Stimulated activated effector memory CD8-positive, alpha-beta T cell treated with anti-CD3 and anti-CD28 coated beads, Interleukin-12 subunit alpha, Interleukin-12 subunit beta, amount 100 ng/mL, for 72 hours (primary cell): ENCODE data around the gene CHRNA10.
A peak's percentile ranks its signal among the peaks of the same experiment; 100 is the strongest.

ENCODE experiments used
- ATAC-seq: fragments of 150-1000 bp; cut with Tn5 transposase; 2 replicates; pipeline ENCODE4 v1.10.0; 2021
- DNase-seq, 2 donors: peaks; one replicate each; pipeline ENCODE4 v3.0.0; 2021 to 2022; ENCODE audit warnings: low spot score in 2 of 2
- H3K27ac Mint-ChIP-seq: one replicate; pipeline ENCODE4 v1.8.0; 2022; ENCODE audit warnings: mild to moderate bottlenecking, mixed read lengths
- H3K36me3 Mint-ChIP-seq: one replicate; pipeline ENCODE4 v1.8.0; 2022; ENCODE audit warnings: mild to moderate bottlenecking, mixed read lengths
- H3K4me1 Mint-ChIP-seq: one replicate; pipeline ENCODE4 v1.8.0; 2022; ENCODE audit warnings: mixed read lengths
- H3K4me3 Mint-ChIP-seq: one replicate; pipeline ENCODE4 v1.8.0; 2022; ENCODE audit warnings: mild to moderate bottlenecking, mixed read lengths
- H3K9me3 Mint-ChIP-seq: one replicate; pipeline ENCODE4 v1.8.0; 2022; ENCODE audit warnings: mixed read lengths

CHRNA10 gene

DNA sequence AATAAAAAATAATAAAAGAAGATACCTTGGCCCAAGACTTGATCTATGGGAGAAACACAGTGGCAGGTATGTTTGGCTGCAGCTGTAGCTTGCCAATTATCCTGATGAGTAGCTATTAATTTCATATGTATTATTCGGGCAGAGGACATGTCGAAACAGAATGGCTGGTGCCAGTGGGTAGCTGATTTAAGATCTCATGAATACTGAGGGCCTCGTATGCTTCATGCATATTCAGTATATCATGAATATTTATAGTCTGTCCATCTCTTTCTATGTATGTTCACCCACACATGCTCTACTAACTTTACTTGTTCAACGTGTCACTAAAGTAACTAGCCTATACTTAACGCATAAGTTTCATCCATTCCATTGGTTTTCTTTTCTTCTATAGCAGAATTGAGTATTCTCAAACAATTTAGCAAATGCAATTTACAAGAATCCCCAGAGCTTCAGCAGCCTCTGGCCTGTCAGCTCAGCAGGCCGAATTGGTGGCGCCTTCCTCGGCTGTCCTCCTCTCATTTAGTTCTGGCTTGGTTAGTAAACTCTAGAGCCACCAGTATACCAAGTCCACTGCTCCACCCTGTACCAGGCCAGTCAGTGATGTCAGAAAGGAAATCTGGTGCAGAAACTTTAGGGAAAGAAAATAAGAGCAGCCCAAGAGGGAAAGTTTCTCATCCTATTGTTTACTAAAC lies 47.3 kb downstream of the CHRNA10 start:
- H3K9me3 Mint-ChIP-seq: no peaks in the 10 kb centered on the region
- H3K4me3 Mint-ChIP-seq: no peak overlapping the region
- peaks cover 7% of the 10 kb centered on the region for H3K4me1 Mint-ChIP-seq
- H3K36me3 Mint-ChIP-seq: no peaks in the 10 kb centered on the region
- DNase-seq (no peak), ATAC-seq (no peak)
- H3K27ac Mint-ChIP-seq: no peak overlapping the region

DNA sequence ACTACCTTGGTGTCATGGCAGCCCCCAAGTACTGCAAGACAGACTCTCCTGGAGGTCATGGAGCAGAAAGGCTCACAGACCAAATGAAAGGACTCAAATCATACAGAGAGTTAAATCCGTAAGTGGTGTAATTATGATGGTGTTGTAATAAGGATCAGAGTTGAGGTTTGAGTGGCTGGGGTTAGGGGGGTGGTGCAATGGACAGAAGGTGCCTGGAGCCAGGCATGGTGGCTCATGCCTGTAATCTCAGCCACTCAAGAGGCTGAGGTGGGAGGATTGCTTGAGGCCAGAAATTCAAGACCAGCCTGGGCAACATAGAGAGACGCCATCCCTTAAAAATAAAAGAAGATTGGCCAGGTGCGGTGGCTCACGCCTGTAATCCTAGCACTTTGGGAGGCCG lies 48.1 kb downstream of the CHRNA10 start:
- Mint-ChIP-seq H3K9me3 (no peaks in the 10 kb centered on the region), H3K36me3 (no peaks in the 10 kb centered on the region), H3K4me3 (no peak overlapping the region), H3K27ac (no peak overlapping the region), H3K4me1 (peaks cover 7% of the 10 kb centered on the region)
- ATAC-seq (no peak), DNase-seq (no peak)

DNA sequence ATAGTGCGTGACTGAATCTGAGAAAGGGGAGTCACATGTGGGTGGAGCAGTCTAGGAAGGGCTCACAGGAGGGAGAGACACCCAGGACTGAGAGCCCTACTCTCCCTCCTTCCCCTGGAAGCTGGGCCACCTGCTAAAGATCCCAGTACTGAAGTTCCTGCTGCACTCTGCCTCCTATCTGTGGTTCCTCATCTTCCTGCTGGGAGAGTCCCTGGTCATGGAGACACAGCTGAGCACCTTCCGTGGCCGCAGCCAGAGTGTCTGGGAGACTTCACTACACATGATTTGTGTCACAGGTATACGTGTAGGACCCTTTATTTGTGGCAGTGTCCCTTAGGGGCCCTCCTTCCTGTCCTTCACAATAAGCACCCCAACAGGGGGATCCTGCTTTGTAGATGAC lies 48.7 kb downstream of the CHRNA10 start:
- no peaks in the 10 kb centered on the region for H3K9me3 Mint-ChIP-seq
- DNase-seq (no peak), ATAC-seq (no peak)
- no peak overlapping the region for H3K4me3 Mint-ChIP-seq
- H3K4me1 Mint-ChIP-seq: peaks cover 7% of the 10 kb centered on the region
- H3K27ac Mint-ChIP-seq: no peak overlapping the region
- H3K36me3 Mint-ChIP-seq: no peaks in the 10 kb centered on the region

DNA sequence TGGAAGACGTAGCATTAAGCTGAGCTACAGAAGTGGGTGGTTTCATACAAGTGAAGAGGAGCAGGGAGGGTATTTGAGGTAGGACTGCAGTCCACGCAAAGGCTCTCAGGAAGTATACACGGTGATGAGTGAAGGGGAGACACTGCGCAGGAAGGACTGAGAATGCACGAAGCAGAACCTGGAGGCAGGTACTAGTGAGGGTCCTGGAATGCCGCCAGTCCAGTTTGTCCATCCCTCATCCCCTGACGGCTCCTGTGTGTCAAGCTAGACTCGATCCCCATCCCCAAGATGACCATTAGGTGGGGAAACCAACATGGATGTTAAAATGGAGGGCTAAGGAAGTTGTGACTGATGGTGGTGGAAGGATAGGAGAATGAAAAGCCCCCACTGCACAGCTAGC lies 53.2 kb downstream of the CHRNA10 start:
- no peaks in the 10 kb centered on the region for H3K36me3 Mint-ChIP-seq
- no peak for DNase-seq
- ATAC-seq: no peak
- H3K27ac Mint-ChIP-seq: no peak overlapping the region
- H3K4me3 Mint-ChIP-seq: no peak overlapping the region
- H3K9me3 Mint-ChIP-seq: no peaks in the 10 kb centered on the region
- peaks cover 12% of the 10 kb centered on the region for H3K4me1 Mint-ChIP-seq

DNA sequence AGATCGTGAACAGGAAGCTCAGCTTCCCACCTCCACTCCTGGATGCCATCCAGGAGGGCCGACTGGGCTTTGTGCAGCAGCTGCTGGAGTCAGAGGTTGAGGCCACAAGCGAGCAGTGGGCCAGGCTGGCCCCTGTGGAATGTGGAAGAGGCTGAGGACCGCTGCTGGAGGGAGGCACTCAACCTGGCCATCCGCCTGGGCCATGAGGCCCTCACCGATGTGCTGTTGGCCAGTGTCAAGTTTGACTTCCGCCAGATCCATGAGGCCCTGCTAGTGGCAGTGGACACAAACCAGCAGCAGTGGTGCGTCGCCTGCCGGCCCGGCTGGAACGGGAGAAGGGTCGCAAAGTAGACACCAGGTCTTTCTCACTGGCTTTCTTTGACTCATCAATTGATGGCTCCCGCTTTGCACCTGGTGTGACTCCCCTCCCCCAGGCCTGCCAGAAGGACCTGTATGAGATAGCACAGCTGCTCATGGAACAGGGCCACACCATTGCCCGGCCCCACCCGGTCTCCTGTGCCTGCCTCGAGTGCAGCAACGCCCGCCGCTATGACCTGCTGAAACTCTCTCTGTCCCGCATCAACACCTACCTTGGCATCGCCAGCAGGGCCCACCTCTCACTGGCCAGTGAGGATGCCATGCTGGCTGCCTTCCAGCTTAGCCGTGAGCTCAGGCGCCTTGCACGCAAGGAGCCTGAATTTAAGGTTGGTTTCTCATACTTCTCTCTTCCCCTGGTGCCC lies 54.3 kb downstream of the CHRNA10 start:
- H3K36me3 Mint-ChIP-seq: no peaks in the 10 kb centered on the region
- H3K27ac Mint-ChIP-seq: no peak overlapping the region
- H3K9me3 Mint-ChIP-seq: no peaks in the 10 kb centered on the region
- no peak for ATAC-seq
- H3K4me1 Mint-ChIP-seq: peaks cover 12% of the 10 kb centered on the region
- no peak for DNase-seq
- no peak overlapping the region for H3K4me3 Mint-ChIP-seq

DNA sequence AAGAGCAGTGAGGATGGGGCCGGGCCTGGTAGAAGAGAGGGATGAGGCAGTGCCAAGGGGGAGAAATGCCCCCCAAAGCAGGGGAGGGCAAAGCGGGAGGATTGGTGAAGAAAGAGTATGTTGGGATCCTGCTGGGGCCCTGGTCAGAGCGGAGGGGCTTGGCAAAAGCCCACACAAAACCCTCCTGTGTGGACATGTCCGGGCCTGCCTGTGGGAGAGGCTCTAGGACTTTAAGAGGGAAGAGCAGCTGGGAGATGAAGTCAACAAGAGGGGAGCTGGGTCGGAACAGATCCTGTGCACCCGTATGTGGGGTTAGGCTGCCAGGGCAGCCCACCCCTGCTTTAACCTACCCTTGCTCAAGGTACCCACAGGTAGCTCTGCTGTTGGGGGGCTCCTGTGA lies 55.2 kb downstream of the CHRNA10 start:
- Mint-ChIP-seq H3K9me3 (no peaks in the 10 kb centered on the region), H3K36me3 (no peaks in the 10 kb centered on the region), H3K27ac (peak overlapping the region; percentile 12), H3K4me3 (no peak overlapping the region), H3K4me1 (peaks cover 12% of the 10 kb centered on the region)
- DNase-seq: no peak
- ATAC-seq: no peak
